Right lobe of liver (tissue), 4 donors: Measurements from ENCODE around the gene FAM124A.

Experiments
- POLR2A ChIP-seq: fragments of 450-650 bp; IDR thresholded peaks from one replicate; pipeline ENCODE4 v1.6.1; 2017; ENCODE audit warnings: antibody characterized with exemption, mild to moderate bottlenecking
- TF ChIP-seq, protein P1 (sequence below), 4 donors: fragments of 200-600 bp in 3 of 4; fragments of 450-650 bp in 1 of 4; IDR thresholded peaks; one replicate each; pipeline versions ENCODE4 v1.5.1 to v1.8.0; 2016 to 2022; ENCODE audit warnings: antibody characterized with exemption in 4 of 4, mild to moderate bottlenecking in 2 of 4
- donor health status: DM: no; HTN: no; CAD: no.
- donor health status: DM: no; HTN: no; CAD: no.
- donor health status: DM: no; HTN: yes; CAD: no.

DNA sequence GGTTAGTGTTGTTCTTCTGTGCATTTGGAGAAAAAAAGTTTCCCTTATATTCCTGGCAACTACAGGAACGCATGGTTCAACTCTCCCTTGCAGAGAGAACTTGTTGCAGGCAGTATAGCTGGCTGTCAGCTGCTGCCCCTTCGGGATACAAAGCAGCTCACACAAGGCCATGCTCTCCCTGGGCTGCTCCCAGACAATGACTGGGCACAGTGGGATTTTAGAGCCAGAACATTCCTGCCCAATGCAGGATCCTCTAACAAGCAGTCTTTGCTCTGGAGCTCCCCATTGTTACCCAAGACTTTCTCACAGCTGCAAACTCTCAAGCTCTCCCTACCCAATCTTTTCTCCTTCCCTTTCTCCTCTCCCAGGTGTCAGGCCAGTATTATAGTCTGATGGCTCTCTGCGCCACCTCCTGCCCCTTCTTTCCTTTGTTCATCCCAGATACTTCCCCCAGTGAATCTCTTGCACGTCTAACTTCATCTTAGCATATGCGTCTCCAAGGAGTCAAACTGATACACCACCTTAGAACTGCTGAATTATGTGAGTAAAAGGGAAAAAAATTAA lies 89.8 kb downstream of the FAM124A start:
- TF ChIP-seq POLR2A: no peak
- TF ChIP-seq, protein P1, sequence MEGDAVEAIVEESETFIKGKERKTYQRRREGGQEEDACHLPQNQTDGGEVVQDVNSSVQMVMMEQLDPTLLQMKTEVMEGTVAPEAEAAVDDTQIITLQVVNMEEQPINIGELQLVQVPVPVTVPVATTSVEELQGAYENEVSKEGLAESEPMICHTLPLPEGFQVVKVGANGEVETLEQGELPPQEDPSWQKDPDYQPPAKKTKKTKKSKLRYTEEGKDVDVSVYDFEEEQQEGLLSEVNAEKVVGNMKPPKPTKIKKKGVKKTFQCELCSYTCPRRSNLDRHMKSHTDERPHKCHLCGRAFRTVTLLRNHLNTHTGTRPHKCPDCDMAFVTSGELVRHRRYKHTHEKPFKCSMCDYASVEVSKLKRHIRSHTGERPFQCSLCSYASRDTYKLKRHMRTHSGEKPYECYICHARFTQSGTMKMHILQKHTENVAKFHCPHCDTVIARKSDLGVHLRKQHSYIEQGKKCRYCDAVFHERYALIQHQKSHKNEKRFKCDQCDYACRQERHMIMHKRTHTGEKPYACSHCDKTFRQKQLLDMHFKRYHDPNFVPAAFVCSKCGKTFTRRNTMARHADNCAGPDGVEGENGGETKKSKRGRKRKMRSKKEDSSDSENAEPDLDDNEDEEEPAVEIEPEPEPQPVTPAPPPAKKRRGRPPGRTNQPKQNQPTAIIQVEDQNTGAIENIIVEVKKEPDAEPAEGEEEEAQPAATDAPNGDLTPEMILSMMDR (IDR thresholded peaks at IDR 0.05): no peak
